Spleen (tissue), 7 donors: ENCODE measurements around the gene RBM20.

Source experiments
- POLR2AphosphoS5 ChIP-seq, 3 donors: sonication (generic); formaldehyde crosslinking; IDR thresholded peaks; one replicate each; pipeline ENCODE4 v1.5.1; 2017; ENCODE audit warnings: antibody characterized with exemption in 3 of 3
- TF ChIP-seq, protein P1 (sequence below), 11 experiments: fragments of 200-600 bp in 7 of 11; fragments of 450-650 bp in 4 of 11; sonication (generic) in 4 of 11; IDR thresholded peaks in 8 of 11; conservative IDR thresholded peaks in 3 of 11; 1 replicate in 7 of 11; 2 replicates in 4 of 11; pipeline versions ENCODE4 v1.4.0 to v1.8.0; 2016 to 2021; ENCODE audit warnings: antibody characterized with exemption in 11 of 11, inconsistent platforms in 4 of 11, mild to moderate bottlenecking in 1 of 11
- donor health status: DM: no; HTN: no; CAD: no; lungs with moderate emphysema.
- donor health status: DM: no; HTN: no; CAD: no.
- donor health status: DM: no; HTN: no; CAD: no.

DNA sequence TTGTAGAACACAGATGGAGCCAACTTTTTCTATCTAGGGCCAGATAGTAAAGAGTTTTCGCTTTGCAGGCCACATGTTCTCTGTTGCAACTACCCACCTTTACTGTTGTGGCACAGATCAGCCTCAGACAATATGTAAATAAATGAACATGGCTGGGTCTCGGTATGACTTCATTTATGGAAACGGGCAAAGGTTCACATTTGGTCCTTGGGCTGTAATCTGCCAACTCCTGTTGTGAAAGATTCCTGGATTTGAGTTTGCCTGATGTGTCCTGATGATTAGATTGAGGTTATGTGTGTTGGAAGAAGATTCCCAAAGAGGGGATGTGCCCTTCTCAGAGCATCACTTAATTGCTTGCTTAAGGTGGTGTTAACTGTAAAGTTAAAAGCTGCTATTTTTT, 38.2 kb downstream of the RBM20 start:
- TF ChIP-seq, protein P1, sequence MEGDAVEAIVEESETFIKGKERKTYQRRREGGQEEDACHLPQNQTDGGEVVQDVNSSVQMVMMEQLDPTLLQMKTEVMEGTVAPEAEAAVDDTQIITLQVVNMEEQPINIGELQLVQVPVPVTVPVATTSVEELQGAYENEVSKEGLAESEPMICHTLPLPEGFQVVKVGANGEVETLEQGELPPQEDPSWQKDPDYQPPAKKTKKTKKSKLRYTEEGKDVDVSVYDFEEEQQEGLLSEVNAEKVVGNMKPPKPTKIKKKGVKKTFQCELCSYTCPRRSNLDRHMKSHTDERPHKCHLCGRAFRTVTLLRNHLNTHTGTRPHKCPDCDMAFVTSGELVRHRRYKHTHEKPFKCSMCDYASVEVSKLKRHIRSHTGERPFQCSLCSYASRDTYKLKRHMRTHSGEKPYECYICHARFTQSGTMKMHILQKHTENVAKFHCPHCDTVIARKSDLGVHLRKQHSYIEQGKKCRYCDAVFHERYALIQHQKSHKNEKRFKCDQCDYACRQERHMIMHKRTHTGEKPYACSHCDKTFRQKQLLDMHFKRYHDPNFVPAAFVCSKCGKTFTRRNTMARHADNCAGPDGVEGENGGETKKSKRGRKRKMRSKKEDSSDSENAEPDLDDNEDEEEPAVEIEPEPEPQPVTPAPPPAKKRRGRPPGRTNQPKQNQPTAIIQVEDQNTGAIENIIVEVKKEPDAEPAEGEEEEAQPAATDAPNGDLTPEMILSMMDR (IDR thresholded peaks at IDR 0.05 in 8 of 11, conservative IDR thresholded peaks at IDR 0.05 in 3 of 11), result no peak
- no peak for TF ChIP-seq POLR2AphosphoS5 (IDR thresholded peaks at IDR 0.05)
